Measurements from ENCODE around the gene VAPB. TPM values are rescaled to one million over a fixed set of nuclear protein-coding genes. Genes with fewer than 3 reads are reported as not detected.

Gene VAPB
- total RNA-seq, 1 donor from 2014 or later = 24.1 TPM

- TF ChIP-seq CTCF (IDR thresholded peaks at IDR 0.05; ENCODE audit: insufficient read depth, low read length, poor library complexity, severe bottlenecking) = no peak
- no peaks in the 10 kb centered on the region for H3K27me3 ChIP-seq (ENCODE audit: control insufficient read depth, insufficient read depth, low read length)
- peak; percentile 16 for DNase-seq (ENCODE audit: low read depth)
- H3K4me3 ChIP-seq (ENCODE audit: low read depth, low read length) = no peak overlapping the region
- H3K36me3 ChIP-seq (ENCODE audit: control insufficient read depth, insufficient read depth, low read length) = no peaks in the 10 kb centered on the region
These were observed 68.2 kb downstream of the VAPB start for GRCh38 chr20:58457083-58457695.

GRCh38 chr20:58458342-58459057 lies 69.5 kb downstream of the VAPB start:
- no peak for DNase-seq (ENCODE audit: low read depth)
- H3K36me3 ChIP-seq (ENCODE audit: control insufficient read depth, insufficient read depth, low read length) = no peaks in the 10 kb centered on the region
- TF ChIP-seq CTCF (IDR thresholded peaks at IDR 0.05; ENCODE audit: insufficient read depth, low read length, poor library complexity, severe bottlenecking) = no peak

GRCh38 chr20:58459058-58459750 lies 70.2 kb downstream of the VAPB start:
- DNase-seq (ENCODE audit: low read depth) = no peak
- Histone ChIP-seq H3K27me3 (ENCODE audit: control insufficient read depth, insufficient read depth, low read length) (no peaks in the 10 kb centered on the region), H3K36me3 (ENCODE audit: control insufficient read depth, insufficient read depth, low read length) (no peaks in the 10 kb centered on the region), H3K4me3 (ENCODE audit: low read depth, low read length) (no peak overlapping the region)
- no peak for TF ChIP-seq CTCF (IDR thresholded peaks at IDR 0.05; ENCODE audit: insufficient read depth, low read length, poor library complexity, severe bottlenecking)

More at GRCh38 chr20:58458342-58459057, 69.5 kb downstream of the VAPB start:
- H3K27me3 ChIP-seq (ENCODE audit: control insufficient read depth, insufficient read depth, low read length) = no peaks in the 10 kb centered on the region
- no peak overlapping the region for H3K4me3 ChIP-seq (ENCODE audit: low read depth, low read length)

GRCh38 chr20:58461104-58461503 lies 72.1 kb downstream of the VAPB start:
- Histone ChIP-seq H3K27me3 (ENCODE audit: control insufficient read depth, insufficient read depth, low read length) (no peaks in the 10 kb centered on the region), H3K36me3 (ENCODE audit: control insufficient read depth, insufficient read depth, low read length) (no peaks in the 10 kb centered on the region), H3K4me3 (ENCODE audit: low read depth, low read length) (no peak overlapping the region)
- no peak for DNase-seq (ENCODE audit: low read depth)
- no peak for TF ChIP-seq CTCF (IDR thresholded peaks at IDR 0.05; ENCODE audit: insufficient read depth, low read length, poor library complexity, severe bottlenecking)

- no peak for TF ChIP-seq CTCF (IDR thresholded peaks at IDR 0.05; ENCODE audit: insufficient read depth, low read length, poor library complexity, severe bottlenecking)
- no peak for DNase-seq (ENCODE audit: low read depth)
These were observed 72.9 kb downstream of the VAPB start for GRCh38 chr20:58461899-58462298.

More at GRCh38 chr20:58461899-58462298, 72.9 kb downstream of the VAPB start:
- Histone ChIP-seq H3K36me3 (ENCODE audit: control insufficient read depth, insufficient read depth, low read length) (no peaks in the 10 kb centered on the region), H3K4me3 (ENCODE audit: low read depth, low read length) (no peak overlapping the region), H3K27me3 (ENCODE audit: control insufficient read depth, insufficient read depth, low read length) (peaks cover under 1% of the 10 kb centered on the region)
